GM08714 (cell line): ENCODE results near the gene EFNB2.

Experiments used
- H3K4me3 ChIP-seq: fragments of 200-500 bp; sonication (Bioruptor generic); 2 replicates; pipeline ENCODE4 v1.5.1; 2014; ENCODE audit warnings: mild to moderate bottlenecking, low read length, inconsistent platforms
- ZNF274 ChIP-seq: IDR thresholded peaks from 2 replicates; pipeline ENCODE4 v1.6.1; 2012; ENCODE audit warnings: mild to moderate bottlenecking, low read depth, low read length

Gene EFNB2

DNA sequence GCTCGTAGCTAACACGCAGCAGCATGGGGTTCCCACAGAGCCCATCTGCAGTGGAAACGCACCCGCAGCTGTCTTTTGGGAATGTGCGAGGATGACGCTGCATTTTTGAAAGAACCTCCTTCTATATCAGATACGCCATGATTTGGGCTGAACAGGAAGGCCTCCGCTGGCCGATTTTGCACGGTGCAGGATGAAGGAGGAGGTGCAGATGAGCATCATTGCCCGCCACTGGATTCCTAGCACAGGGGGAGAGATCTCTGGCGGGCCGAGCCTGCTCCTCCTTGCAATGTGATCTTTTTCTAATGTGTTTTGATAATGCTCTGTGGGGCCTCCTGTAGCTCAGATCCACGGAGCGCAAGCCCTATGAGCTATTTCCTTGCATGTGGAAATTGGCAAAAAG, 55.5 kb downstream of the EFNB2 start:
- no peak for TF ChIP-seq ZNF274

DNA sequence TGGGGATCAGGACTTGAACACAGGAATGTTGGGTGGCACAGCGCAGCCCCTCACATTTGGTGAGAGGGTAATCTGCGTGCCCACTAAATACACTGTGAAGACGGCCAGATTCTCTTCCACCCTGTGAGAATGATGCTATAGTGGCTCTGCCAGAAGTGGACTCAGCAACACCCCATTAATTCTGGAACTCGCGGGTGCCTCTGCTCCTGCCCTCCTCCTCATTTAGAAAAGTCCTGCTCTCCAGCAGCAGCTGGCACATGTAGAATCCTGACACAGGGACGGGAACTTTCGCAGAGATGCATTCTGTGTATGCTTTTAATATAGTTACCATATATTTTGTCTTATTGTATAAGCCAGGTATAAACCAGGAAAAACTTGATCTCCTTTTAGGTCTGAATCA, 57.3 kb downstream of the EFNB2 start:
- TF ChIP-seq ZNF274: no peak
- H3K4me3 ChIP-seq: no peak overlapping the region

More for the DNA sequence above, 55.5 kb downstream of the EFNB2 start:
- no peak overlapping the region for H3K4me3 ChIP-seq

DNA sequence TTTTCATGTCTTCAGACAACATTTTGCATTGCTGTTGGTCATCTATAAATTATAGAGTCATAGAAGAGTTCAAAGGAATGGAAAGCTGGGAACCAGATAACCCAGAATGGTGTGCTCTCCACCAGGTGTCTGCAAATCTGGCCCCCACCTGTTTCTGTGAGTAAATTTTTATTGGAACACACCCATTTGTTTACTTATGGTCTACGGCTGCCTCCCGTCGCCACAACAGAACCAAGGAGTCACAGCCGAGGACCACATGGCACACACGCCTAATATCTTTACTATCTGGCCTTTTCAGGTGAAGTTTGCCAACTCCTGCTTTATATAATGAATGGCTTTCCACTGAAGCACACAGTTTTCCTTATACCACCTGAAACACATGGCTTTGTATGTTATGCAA, 58.2 kb downstream of the EFNB2 start:
- no peak for TF ChIP-seq ZNF274
- no peak overlapping the region for H3K4me3 ChIP-seq

DNA sequence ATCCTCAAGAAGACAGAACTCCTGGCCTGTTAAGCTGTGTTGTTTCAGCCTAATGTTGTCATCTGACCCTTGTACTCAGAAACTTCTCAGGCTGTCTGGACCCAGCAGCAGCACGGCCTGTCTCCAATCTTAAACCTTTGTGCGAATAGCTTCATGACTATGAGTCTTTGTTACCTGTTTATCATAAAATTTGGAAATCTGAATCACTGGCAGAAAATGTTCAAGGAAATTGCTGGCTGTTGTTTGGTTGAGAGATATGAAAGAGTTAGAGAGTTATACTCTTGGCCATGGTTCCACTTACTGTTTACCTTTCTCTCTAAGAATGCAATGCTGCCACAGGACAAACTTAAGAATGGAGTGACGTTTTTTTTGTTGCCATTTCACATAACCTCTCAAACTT, 59.6 kb downstream of the EFNB2 start:
- H3K4me3 ChIP-seq: no peak overlapping the region
- no peak for TF ChIP-seq ZNF274

DNA sequence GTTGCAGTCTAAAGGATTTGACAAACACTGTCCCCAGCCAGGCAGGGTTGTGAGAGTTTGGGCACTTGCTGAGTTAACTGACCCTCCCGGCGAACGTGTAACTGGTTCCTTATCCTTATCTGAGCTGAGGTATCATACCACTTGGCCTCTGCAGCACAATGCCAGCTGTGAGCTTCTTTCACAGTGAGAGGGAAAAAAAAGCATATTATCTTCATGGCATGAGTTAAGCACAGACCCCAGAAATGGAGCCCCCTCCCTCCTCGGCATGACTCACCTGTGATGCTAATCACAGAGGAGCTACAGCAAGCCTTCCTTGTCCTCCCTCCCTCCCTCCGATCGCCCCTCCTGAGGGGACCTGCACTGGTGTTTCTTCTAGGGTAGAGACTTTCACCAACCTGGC, 60.5 kb downstream of the EFNB2 start:
- no peak overlapping the region for H3K4me3 ChIP-seq

DNA sequence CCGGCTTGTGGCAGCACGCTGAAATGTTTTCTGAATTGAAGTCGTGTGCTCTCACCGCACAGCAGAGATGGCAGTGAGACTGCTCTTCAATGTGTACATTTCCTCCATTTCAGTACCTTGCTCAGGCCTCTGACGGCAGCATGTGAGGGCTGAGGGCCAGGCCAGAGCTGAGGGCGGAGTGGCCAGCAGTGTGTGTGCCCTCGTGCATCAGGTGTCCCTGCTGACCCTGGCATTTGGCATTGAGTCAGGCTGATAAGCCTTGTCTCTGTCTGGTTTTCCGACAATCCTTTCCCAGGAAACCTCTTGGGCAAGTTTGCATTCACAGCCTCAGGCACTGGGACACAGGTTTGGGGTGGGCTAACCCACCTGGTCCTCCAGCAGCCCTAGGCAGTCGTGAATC, 62.3 kb downstream of the EFNB2 start:
- no peak overlapping the region for H3K4me3 ChIP-seq
- TF ChIP-seq ZNF274: no peak

More for the DNA sequence above, 60.5 kb downstream of the EFNB2 start:
- no peak for TF ChIP-seq ZNF274

DNA sequence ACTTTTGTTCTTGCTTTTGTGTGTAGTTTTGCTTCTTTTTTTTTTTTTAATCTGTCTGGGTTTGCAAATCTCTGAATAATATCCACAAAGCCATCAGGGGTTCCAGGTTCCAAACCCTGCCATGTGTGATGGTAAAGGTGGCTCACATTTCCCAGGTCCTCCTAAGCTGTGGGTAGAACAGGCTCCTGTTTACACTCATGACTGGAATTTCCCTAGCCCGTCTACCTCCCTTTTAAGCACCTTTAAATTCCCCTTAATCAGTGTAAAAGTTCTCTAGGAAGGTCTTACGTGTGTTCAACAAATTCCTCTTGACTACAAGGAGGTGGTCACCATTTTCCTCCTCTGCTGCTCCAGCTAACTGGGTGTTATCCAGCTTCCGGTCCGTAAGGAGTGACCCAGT, 62.8 kb downstream of the EFNB2 start:
- no peak overlapping the region for H3K4me3 ChIP-seq
- no peak for TF ChIP-seq ZNF274

DNA sequence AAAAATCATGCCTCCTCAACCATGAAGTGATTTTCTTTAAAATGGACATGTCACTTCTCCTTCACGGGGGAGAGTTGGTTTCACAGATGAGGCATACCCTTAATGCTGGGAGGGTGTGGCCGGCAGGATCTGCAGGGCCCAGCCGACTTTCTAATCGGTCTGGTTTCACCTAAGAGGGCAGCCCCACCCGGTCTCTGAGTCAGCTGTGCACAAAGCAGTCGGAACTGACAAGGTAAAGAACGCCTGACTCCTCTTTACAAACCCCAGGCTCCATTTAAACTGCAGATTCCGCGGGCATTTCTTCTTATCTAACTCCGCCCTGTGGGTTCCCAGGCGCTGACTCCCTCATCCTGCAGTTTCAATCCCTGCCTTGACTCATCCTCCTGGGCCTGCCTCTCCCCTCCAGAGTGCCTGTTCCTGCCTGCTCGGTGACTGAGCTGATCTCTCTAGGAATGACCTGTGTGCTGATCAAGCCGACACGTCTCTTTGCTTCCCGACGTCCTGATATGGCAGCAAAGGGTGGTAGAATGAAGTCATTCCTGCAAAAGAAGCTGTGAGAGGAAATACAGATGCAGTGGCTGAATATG, 63.4 kb downstream of the EFNB2 start:
- TF ChIP-seq ZNF274: no peak
- no peak overlapping the region for H3K4me3 ChIP-seq

DNA sequence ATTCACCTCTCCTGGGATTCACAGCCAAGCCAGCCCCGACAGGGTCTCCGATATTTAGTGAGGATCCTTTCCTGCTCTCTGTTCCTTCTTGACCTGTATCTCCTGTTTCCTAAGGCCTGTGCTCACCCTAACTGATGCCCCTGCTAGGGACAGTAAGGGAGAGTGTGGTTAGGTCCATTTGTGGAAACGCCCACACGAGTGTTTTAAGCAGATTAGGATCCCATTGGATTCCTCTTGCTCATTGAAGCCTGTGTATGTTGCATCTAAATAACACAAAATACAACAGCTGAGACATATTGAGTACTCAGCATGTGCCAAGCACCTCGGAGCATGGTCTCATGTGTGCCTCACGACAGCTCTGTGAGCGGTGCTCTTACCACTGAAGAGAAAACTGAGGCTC, 64.9 kb downstream of the EFNB2 start:
- TF ChIP-seq ZNF274: no peak
- H3K4me3 ChIP-seq: no peak overlapping the region

DNA sequence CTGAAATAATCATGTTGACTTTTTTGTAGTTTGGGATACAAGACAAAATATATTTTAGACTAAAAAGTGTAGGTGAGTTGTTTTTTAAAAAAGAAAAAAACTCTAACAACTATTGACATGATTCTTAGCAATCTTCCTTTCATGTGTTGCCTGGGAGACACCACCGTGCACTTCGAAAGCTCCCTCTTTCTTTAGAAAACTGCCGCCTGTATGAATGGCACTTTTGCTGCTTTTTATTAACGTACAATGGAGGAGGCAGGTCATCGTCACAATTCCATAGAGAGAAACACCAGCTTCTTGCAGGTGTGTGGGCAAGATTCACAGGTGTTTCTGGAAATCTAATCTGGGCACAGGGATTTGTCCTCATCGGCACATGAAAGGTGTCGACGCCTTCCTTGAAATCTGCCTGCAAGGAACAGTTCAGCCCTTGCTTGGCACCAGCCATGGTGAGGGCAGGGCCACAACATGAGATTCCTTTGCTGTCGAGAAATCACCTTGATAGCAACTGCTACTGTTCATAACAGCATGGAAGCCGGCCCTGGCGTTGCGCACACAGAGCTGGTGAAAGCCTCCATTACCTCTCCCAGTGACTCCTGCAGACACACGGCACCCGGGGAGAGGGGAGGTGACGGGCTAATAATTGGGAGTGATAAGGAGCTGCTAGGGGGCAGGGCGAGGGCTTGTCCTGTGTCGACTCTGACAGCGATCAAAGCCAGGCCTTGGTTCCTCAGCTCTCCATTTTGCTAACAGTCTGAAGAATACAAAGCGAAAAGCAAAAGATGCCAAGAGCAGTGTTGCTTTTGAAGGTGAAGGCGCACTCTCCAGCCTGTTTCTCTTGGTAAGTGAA, 66.5 kb downstream of the EFNB2 start:
- no peak overlapping the region for H3K4me3 ChIP-seq
- no peak for TF ChIP-seq ZNF274

DNA sequence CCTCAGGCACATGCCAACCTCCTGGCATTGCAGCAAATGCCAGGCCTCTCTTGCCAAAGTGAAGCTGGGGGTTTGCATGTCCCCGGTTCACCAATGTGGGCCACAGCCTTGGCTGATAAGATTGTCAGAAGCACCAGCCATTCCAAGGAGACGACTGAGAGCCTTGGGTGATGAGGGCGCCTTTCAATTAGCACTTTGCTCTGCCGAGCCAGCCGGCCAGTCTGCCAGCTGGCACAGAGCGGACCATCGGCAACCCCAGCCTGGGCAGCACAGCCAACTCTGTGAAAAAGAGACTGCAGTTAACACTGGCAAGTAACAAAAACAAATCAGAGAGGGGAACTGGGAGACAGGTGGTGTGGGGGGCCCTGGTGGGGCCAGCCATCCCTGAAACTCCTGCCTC, 67.3 kb downstream of the EFNB2 start:
- no peak overlapping the region for H3K4me3 ChIP-seq
- no peak for TF ChIP-seq ZNF274

DNA sequence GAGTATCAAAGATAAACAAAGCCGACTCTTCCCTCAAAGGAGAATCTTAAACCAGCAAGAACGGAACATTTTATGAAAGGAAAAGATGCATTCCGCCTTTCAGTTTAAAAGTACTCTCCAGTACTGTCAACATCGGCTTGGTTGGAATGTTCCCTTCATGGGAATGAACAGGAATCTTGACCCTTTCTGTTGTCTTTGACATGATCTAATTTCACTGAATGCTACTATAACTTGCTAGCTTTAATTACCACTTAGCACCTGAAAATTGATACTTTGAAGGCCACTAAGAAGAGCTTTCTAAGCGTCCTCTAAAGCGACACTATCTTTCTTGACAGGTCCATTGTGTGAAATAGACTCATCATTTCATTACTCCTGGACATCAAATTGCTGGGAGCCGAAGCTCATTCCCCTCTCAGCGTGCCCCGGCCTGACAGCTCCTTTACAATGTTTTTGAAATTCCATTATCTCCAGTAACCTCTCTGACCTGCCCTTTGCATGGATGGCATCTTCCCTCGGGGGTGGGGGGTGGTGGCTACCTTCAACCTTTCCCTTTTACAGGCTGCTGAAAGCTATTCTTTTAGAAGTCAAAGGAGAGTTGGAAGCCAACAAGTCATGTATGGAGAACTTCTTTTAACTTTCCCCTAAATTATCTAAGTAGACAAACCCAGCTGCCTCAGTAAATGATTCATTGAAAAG, 67.9 kb downstream of the EFNB2 start:
- H3K4me3 ChIP-seq: no peak overlapping the region
- TF ChIP-seq ZNF274: no peak

DNA sequence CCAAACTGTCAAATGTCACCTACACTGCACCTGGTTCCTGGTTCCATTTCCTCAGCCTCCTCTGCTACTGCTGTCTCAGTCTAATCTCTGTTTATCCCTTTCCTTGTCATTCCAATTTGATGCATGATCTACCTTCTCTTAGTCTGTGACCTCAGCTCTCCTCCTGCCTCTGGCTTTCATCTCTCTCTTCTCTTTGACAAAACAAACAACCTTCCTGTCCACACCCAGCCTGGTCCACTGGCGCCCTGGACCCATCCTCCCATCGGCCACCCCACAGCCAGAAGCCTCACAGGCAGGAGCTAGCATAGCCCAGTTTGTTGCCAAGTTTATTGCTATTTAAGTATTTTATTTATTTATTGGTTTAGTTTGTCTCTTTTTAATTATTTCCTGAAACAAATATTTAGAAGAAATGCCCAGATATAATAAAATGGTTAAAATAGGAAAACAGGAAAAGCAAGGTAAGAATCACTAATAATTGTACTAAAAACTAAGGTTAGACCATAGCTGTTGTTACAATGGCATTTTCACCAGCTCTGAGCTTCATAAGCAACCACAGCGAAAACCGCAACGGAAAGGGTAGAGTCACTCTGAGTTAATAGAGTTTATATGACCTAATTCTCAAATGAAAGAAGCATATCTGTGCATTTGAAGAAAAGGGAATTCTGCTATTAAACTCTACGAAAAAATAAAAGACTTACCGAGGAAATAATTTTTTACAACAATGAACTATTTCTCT, 68.6 kb downstream of the EFNB2 start:
- TF ChIP-seq ZNF274: no peak
- H3K4me3 ChIP-seq: no peak overlapping the region

DNA sequence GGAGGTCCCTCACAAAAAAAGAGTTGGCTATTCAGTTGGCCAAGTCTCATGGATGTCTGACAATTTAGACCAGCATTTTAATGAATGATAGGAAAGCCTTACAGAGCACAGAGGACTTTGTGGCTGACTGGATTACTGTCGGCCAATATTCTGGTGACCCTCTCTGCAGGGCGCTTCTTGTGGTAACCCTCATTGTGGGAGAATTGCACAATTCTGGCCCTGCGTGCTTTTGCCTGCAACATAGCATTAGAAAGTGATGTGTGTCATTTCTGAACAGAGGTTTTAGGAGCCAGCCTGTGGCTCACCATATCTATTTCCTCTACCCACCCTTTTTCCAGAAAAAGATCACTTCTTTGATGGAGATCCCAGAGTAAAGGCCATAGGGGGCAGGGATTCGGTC, 71.4 kb downstream of the EFNB2 start:
- no peak overlapping the region for H3K4me3 ChIP-seq
- no peak for TF ChIP-seq ZNF274

DNA sequence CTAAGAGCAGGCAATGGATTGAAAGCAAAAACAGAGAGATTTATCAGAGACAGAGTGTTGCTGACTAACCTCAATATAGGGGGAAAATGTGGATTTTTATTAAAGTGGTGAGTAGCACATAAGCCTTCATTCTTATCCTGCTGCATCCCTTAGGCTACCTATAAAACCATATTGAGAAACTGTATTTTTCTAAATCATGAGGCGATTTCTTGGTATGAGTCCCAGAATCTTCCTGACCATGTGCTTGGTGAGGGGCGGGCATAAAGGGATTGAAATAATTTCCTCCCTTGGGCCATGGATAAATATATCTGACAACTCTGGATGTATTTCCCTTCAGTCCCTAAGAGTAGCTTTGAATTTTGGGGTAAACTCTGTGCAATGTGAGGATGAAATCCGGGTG, 72.8 kb downstream of the EFNB2 start:
- TF ChIP-seq ZNF274: no peak

More for the DNA sequence above, 72.8 kb downstream of the EFNB2 start:
- H3K4me3 ChIP-seq: no peak overlapping the region
